Measurements from ENCODE around the gene HYI. TPM values are rescaled to one million over a fixed set of nuclear protein-coding genes. Genes with fewer than 3 reads are reported as not detected.

Gene HYI
- total RNA-seq, 1 donor from 2014 or later = 10.0 TPM

GRCh38 chr1:43446881-43447835, 6.6 kb downstream of the HYI start:
- Mint-ChIP-seq H3K36me3 (ENCODE audit: low read depth) (peaks cover 91% of the 10 kb centered on the region), H3K9me3 (no peaks in the 10 kb centered on the region), H3K27me3 (no peaks in the 10 kb centered on the region), H3K27ac (no peak overlapping the region), H3K4me1 (no peaks in the 10 kb centered on the region), H3K4me3 (no peak overlapping the region)
- CTCF ChIA-PET = no interaction called here
- no peak for ATAC-seq (ENCODE audit: low read depth)
- intact Hi-C loops (cut with micrococcal nuclease) = no loop called here
- POLR2A ChIA-PET = no interaction called here
- TF ChIP-seq, protein P1, sequence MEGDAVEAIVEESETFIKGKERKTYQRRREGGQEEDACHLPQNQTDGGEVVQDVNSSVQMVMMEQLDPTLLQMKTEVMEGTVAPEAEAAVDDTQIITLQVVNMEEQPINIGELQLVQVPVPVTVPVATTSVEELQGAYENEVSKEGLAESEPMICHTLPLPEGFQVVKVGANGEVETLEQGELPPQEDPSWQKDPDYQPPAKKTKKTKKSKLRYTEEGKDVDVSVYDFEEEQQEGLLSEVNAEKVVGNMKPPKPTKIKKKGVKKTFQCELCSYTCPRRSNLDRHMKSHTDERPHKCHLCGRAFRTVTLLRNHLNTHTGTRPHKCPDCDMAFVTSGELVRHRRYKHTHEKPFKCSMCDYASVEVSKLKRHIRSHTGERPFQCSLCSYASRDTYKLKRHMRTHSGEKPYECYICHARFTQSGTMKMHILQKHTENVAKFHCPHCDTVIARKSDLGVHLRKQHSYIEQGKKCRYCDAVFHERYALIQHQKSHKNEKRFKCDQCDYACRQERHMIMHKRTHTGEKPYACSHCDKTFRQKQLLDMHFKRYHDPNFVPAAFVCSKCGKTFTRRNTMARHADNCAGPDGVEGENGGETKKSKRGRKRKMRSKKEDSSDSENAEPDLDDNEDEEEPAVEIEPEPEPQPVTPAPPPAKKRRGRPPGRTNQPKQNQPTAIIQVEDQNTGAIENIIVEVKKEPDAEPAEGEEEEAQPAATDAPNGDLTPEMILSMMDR (IDR thresholded peaks at IDR 0.05) = no peak
- peak; percentile 8 for DNase-seq

DNA sequence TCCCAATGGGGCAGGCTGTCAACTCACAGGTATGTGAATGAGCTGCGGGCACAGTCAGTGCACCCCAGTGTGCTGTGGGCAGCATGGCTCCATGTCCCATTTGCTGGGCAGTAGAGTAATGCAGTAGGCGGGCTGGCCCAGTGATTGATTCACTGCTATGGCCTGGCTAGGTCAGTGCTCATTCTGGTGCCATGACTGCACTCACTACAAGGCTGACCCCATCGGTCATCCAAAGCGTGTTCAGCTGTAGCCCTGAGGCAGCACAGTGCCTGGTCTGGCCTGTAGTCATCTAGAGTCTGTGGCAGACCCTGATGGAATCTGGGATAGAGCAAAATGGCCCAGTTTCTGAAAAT, 7.4 kb downstream of the HYI start:
- Mint-ChIP-seq H3K27ac (no peak overlapping the region), H3K36me3 (ENCODE audit: low read depth) (peaks cover 89% of the 10 kb centered on the region), H3K27me3 (no peaks in the 10 kb centered on the region), H3K4me1 (no peaks in the 10 kb centered on the region), H3K4me3 (no peak overlapping the region), H3K9me3 (no peaks in the 10 kb centered on the region)
- intact Hi-C loops (cut with micrococcal nuclease) = no loop called here
- TF ChIP-seq, protein P1 (IDR thresholded peaks at IDR 0.05) = no peak
- peak; percentile 1 for DNase-seq
- no peak for ATAC-seq (ENCODE audit: low read depth)
- ChIA-PET POLR2A (no interaction called here), CTCF (no interaction called here)

DNA sequence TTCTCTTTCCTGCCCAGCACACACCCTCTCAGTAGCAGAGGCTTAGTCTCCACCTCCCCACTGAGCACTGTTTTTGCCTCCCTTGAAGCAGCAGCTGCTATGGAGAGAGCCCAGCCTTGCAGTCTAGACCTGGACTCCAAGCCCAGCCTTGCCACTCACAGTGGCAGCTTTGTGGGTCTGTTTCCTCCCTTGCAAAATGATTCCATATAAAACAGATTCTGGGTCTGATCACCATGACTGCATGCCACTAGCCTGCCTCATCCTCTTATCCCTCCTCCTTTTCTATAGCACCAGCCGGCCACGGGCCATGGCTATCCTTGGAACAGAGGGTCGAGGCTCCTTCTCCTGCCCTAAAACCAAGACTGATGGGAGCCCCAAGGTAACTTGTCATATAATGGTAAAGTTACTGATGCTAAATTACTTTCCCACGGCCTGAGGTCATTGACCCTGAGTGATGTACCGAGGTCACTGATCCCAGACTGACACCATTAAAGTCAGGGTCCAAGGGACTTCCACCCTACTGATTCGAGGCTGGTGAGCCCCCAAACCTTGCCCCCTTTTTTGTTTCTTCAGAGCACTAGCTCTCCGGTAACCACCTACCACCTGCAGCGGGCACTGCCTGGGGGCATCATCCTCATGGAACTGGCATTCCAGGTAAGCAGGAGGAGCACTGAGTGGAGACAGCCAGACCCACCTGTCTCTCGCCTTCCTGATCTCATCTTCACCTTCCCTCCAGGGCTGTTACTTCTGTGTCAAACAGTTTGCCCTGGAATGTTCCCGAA, 7.9 kb downstream of the HYI start:
- Mint-ChIP-seq H3K4me3 (no peak overlapping the region), H3K27me3 (no peaks in the 10 kb centered on the region), H3K27ac (no peak overlapping the region), H3K36me3 (ENCODE audit: low read depth) (peaks cover 91% of the 10 kb centered on the region), H3K9me3 (no peaks in the 10 kb centered on the region), H3K4me1 (no peaks in the 10 kb centered on the region)
- CTCF ChIA-PET = no interaction called here
- ATAC-seq (ENCODE audit: low read depth) (no peak), DNase-seq (peak; percentile 6)
- TF ChIP-seq, protein P1 (IDR thresholded peaks at IDR 0.05) = no peak
- POLR2A ChIA-PET = no interaction called here
- intact Hi-C loops (cut with micrococcal nuclease) = no loop called here

DNA sequence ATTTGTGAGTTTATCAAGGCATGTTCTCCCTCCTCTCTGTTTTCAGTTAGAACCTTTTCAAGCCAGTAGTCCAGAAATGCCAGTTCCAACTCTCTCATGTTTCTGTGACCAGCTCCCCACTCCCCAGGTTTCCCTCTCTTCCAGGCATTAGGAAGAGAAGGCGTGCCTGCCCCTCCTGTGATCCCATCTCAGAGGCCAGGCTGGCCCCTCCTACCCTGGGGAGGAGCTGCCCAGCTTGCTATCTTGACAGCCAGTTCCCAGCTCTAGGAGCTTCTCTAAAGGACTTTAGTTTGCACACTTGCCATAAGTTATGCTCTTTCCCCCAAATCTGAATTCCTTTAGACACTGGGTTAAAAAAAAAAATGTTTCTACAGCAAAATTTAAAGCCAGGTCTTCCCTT, 8.9 kb downstream of the HYI start:
- Mint-ChIP-seq H3K27me3 (no peaks in the 10 kb centered on the region), H3K4me1 (no peaks in the 10 kb centered on the region), H3K9me3 (no peaks in the 10 kb centered on the region), H3K27ac (no peak overlapping the region), H3K4me3 (no peak overlapping the region), H3K36me3 (ENCODE audit: low read depth) (peaks cover 91% of the 10 kb centered on the region)
- POLR2A ChIA-PET = interaction anchor here (0.7 kb wide), 1 partner anchor 203 kb away, joined by 3 read pairs; no protein-coding TSS in a partner anchor
- CTCF ChIA-PET = interaction anchor here (0.9 kb wide), 1 partner anchor 9 kb away, joined by 3 read pairs; no protein-coding TSS in a partner anchor
- no peak for DNase-seq
- TF ChIP-seq, protein P1 (IDR thresholded peaks at IDR 0.05) = no peak
- intact Hi-C loops (cut with micrococcal nuclease) = no loop called here
- no peak for ATAC-seq (ENCODE audit: low read depth)
